HT-29 (cell line): ENCODE measurements around the gene PISD. TPM values are rescaled to one million over a fixed set of nuclear protein-coding genes. Genes with fewer than 3 reads are reported as not detected.
"Not testable (repeated sequence)": the region's sequence is repeated elsewhere in the genome, so short reads cannot be mapped to it uniquely, and the experiment has no call there.

ENCODE experiments used
- DNase-seq: peaks from one replicate; pipeline ENCODE4 v3.0.0-alpha.2; 2015; ENCODE audit warnings: low spot score
- total RNA-seq: library from RNA; depleted of rRNA; stranded (reverse); fragments of >200 nt; shearing (Covaris generic); gene quantifications from 2 replicates; pipeline ENCODE4 v1.2.3, GENCODE V29; 2014

PISD gene
- total RNA-seq, 1 experiment from 2014 or later, result 60.8 TPM

DNA sequence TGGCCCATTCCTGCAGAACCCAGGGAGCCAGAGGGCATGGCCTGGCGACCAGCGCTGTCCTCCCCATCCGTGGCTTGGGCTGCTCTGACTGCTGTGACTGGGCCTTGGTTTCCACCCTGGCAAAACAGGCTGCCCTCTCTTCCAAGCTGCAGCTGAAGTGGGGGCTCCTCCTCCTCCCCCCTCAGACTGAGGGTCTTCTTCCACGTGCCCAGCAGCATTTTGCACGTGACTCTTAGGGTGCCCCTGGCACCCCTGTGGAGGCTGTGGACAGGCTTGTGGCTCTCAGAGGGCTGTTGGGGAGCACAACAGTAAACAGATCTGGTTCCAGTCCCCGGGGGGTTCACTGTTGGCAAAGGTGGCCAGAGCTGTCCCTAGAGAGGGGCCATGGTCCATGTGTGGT, 51.4 kb downstream of the PISD start:
- no peak for DNase-seq

DNA sequence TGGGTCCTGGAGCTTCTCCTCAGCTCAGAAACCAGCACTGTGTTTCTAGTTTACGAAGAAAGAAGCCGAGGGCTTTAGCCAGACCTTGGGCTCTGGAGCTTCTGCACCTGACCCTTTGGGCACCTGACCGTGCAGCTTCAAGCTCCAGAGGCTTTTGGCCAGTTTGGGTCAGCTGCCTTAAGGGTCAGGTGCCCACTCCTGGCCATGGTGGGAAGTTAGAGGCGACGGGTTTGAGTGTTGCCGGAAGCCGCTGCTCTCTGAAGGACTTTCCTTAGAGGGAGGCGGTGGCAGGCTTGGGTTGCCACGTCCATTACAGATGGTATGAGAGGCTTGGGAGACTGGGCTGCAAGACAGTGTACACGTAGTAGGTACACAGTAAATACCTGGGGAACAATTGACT, 52.3 kb downstream of the PISD start:
- no peak for DNase-seq

DNA sequence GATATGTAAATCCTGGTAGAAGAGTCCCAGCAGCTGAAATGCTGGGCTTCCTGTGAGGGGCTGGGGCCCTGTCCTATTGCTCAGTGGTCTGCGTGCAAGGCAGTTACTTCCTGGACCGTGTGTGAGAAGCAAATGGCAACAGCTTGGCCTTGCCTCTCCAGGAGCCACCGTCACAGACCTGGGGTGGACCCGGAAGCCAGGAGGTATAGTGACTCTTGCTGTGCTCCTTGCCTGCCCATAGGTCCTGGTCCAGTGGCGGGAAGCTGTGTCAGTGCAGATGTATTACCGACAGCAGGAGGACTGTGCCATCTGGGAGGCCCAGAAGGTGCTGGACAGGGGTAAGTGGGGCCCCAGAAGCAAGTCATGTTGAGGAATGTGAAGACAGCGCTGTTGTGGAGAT, 54.3 kb downstream of the PISD start:
- no peak for DNase-seq

DNA sequence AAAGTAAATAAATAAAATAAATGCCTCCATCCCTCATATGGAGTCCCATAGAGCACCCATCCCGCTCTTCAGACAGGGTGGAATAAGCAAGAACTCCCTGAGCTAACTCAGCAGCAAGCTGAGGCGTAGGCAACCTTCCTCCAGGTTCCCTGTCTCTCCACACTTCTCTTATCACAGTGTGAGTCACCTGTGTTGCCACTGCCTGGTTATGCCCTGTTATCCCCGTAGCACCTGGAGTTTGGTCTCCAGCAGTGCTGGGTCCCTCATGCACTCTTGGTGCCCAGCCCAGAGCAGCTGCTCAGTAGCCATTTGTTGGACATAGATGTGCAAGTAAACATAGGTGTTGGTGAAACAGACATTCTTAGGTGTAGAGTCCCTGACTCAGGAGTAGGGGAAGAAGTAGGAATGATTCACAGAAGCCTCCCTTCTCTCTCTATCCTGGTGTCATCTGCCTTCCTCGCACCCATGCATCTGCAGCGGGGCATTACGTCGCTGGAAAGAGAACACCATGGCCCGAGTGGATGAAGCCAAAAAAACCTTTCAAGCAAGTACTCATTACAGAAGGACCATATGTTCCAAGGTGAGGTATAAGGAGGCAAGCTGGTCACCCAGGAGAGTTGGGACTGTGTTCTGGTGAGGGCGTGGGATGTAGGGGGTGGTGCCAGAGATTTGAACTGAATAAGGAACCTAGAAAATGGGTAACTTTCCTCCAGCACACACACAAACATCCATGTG, 56.0 kb downstream of the PISD start:
- no peak for DNase-seq

DNA sequence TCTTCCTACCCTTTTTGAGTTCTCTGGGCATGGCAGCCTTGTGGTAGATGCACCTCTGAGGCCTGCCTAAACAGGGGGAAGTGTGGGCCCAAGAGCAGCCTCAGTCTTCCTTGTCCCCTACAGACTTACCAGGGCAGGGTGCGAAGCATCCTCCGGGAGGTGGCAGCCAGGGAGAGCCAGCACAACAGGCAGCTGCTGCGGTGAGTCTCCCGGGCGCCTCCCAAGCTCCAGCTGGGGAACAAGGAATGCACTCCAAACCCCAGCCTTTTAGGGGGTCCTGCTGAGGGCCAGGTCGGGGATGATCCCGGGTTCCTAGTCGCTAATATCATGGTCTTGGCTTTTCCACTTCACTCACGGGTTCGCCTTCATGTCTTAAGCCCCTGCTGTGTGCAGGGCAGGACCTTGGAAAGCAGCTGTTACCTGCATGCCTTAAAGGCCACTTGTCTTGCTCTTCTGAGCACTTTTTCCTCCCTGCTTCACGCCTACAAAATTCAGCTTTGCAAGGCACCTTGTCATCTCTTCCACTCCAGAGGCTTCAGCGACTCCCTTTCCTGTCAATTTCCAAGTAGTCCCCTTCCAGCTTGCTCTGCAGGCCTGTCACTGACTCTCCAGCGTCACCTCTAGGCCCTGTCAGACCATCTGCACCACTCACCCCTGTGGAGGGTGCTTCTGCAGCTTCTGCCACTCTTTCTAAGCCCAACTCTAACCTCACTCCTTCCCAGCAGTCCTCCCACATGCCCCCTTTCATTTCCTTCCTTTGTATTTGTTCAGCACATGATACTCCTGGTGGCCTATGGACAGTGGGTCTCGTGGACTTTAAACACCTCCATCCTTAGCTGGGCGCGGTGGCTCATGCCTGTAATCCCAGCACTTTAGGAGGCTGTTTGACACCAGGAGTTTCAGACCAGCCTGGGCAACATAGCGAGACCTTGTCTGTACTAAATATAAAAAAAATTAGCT, 57.0 kb downstream of the PISD start:
- DNase-seq, result no peak

DNA sequence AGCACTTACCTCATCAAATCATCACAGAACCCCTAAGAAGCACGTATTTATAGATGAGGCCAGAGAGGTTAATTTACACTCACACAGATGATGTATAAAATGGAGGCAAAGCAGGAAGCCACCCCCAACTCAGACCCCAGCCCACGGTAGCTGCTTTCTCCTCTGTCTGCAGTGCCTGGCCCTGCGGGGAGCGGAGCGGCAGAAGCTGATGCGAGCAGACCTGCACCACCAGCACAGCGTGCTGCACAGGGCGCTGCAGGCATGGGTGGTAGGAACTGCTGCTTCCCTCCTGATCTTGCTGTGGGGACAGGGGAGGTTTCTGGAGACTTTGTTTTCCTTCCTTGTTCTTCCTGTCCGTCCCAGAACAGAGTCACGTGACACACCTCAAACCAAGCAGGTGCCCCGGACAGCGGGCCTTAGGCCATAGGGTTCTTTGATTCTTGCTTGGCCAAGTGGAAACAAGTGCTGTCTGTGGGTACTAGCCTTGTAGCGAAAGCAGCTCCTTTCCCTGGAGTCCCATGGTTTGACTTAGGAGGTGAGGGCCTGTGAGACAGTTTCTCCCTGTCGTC, 57.8 kb downstream of the PISD start:
- DNase-seq, result no peak

DNA sequence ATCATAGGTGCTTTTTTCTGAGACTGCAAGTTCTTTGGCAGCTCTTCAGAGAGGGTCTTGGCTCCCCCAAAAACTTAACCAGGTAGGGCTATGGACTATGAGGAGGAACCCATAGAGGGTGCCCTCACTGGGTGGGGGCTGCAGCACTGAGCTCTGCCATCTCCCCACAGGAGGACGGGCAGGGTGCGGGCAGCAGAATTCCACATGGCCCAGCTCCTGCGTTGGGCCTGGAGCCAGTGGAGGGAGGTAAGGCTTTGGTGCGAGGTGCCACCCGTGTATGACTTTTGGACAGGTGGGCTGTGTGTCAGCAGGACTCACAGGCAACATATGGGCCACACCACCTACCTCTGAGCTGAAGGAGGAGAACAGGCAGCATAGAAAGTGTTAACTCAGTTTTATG, 58.4 kb downstream of the PISD start:
- DNase-seq, result no peak

DNA sequence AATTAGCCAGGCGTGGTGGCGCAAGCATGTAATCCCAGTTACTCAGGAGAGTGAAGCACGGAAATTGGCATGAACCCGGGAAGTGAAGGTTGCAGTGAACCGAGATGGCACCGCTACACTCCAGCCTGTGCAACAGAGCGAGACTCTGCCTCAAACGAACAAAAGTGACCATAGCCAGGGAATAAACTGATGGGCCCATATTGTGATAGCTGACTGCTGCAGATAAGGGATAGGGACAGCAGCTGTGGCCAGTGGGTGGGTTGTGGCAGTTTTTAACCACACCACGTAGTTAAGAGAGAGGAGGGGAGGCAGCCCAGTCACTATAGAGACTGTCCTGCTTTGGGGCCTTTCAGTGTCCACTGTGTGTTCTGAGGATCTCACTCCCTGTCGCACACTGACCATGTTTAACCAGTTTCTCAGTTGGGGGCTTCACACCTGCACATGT, 58.9 kb downstream of the PISD start:
- no peak for DNase-seq

DNA sequence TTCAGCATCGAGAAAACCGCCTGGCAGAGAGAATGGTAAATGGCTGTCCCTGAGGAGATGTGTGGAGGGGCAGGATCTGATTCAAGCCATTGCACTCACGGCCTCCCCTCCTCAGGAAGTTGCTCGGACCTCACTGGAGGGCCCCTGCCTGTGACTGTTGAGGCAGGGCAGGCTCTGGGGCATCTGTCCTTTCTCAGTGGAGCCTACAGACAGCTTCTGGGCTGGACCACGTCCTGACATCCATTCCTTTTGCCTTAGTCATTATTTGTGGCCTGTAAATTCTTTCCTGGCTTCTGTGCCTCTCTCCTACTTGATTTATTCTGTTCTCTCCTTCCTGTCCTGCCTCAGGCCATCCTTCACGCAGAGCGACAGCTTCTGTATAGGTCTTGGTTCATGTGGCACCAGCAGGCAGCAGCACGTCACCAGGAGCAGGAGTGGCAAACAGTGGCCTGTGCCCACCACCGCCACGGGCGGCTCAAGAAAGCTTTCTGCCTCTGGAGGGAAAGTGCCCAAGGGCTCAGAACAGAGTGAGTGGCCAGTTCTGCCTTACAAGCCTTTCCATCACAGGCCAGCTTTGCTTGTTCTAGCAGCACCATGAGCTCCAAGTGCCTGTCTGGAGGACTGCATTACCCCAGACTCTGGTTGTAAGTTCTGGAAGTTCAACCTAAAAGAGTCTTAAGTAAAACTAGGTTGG, 59.6 kb downstream of the PISD start:
- DNase-seq, result no peak

DNA sequence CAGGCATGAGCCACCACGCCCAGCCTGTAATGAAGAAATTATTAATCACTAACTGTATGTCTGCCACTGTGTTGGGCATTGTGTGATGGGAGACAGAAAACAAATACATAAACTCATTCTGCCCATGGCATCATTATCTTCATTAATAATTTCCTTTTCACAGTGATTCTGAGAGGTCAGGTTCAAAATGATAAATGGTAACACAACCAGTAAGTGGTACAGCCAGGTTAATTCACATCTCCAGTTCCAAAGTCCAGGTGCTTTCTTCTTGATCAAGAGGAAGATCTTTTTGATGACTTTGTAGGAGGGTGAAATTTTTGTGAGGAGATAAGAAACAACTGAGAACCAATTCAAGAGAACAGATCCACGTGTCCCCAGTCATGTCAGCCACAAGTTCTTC, 66.7 kb downstream of the PISD start:
- no peak for DNase-seq

DNA sequence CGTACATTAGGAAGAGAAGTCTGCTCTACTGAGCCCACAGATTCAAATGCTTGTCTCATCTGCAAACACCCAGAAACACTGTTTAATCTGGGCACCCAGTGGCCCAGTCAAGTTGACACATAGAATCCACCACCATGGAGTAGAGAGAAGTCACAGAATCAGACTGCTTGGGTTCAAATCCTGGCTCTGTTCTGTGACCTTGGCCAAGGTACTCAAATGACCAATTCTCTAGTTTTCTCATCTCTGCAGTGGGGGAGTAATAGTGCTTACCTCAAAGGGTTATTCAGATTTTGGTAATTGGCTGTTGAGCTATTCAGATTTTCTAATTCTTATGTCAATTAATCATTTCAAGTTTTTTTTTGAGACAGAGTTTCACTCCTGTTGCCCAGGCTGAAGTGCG, 71.9 kb downstream of the PISD start:
- not testable (repeated sequence) for DNase-seq

DNA sequence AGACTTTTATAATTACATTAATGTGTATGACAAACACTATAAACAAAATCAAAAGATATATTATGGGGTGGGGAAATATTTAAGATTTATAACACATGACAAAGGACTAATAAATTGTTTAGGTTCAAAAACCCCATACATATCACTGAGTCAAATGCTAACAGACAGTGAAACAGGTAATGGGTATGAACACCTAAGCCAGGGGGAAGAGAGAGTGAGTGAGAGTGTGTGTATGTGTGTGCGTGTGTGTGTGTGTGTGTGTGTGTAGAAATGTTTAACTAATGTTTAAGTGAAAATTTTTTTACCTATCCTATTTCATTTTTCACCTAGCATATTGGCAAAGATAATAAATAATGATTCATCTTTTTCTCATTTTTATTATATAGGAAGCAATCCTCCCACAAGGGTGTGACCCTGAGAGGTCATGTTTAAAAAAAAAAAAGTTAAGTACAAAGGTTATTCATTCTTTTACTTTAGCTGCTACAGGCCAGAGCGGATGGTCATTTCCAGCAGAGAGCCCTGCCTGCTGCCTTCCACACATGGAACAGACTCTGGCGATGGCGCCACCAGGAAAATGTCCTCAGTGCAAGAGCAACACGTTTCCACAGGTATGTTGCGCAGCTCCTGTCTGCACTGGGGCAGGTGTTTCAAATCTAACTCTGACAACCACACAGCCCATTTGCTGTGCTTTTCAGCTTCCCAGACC, 72.9 kb downstream of the PISD start:
- DNase-seq, result peak; percentile 4

DNA sequence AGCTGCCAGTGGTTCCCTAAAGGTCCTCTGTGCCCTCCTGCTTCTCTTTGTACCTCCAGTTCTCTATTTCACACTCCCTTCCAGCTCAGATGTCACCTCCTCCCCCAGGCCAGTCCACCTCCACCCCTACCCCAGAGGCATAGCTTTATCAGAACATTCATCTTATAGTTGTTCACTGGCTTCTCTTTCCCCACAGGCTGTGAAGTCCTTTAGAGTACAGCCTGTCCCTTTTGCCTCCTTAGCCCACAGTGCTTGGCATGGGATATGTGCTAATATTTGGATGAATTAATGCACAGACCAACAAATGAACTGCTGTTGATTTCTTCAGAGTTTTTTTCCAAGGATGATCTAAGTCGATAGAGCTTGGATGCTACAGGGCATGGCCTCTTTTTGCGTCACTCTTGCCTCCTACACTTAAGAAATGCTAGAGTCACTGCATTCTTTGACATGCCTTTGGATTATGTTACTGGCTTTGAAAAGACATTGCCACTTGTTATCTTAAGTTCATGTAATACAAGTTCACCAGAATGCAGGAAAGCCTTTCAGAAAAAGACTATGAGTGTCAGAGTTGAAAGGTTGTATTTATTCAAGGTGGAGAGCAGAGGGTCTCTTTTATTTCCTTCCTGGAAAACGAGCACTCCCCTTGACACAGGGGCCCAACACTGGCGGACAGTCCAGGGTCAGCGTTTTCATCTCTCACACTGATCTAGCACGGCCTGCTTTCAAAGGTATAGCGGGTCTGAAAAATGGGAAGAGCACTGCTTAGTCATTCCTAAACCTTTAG, 75.7 kb downstream of the PISD start:
- no peak for DNase-seq

DNA sequence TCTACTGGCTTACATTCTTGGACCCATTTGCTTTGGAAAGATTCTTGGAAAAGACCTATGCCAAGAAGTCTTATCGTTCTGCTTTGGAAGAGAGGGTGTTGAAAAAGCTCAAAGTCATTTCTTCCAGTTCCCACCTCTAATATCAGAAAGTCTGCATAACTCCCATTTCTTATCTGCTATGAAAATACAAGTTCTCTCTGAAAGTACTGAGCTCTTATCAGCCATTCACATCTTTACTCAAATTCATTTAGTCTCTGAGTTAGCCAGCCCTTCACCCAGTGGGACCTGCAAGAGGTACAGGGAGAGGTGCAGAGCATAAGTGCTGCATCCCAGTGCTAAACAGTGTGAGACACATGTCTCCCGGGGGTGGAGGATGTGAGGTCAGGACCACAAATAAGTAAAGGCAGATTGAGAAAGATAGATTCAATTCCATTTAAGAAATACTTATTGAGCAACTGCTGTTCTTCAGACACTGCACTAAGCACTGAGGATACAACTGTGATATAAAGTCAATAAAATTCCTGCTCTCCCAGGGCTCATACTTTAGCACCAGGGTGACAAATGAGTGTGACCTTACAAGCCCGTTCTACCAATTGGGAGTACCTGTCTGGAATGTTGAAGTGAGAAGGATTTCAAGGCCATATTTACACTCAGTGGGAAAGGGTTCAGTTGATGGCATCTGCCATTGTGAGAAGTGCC, 76.7 kb downstream of the PISD start:
- no peak for DNase-seq

DNA sequence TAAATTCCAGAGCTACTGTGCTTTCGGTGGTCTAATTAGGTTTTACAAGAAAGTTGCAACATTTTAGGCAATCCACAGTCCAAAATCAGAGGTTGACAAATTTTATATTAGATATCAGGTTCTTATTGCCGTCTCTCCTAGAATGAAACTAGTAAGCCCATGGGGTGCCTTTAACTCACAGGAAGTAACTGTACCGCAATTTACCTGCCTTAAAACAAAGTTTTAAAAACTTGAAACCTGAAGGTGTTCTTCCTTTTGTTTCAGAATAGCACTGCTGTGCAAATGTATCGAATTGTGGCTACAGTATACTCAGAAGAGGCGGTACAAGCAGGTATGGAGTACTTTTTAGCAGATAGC, 77.2 kb downstream of the PISD start:
- no peak for DNase-seq

DNA sequence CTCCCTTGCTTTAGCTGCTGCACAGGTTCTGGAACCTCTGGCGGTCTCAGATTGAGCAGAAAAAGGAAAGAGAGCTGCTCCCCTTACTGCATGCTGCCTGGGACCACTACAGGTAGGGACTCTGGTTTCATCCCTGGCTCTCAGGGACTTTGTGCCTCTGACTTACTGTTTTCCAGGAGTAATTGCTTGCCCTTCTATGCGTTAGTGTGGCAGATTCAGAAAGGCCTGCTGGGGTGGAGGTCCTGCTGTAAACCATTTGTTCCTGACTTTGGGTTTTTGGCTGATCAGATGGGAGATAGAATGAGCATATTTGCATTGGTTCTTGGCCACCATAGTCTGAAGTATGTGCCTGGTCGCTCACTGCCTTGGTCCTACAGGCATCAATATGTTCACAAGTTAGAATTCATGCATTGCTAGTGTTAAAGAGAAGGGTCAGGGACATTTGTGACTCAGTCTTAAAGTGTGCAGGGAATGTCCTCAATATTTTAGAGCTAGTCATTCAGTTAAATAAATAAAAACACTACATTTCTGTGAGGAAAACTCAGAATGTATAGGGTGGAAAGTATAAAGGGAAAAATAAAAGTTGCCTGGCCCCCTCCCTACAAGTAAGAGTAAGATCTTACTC, 78.0 kb downstream of the PISD start:
- DNase-seq, result no peak

DNA sequence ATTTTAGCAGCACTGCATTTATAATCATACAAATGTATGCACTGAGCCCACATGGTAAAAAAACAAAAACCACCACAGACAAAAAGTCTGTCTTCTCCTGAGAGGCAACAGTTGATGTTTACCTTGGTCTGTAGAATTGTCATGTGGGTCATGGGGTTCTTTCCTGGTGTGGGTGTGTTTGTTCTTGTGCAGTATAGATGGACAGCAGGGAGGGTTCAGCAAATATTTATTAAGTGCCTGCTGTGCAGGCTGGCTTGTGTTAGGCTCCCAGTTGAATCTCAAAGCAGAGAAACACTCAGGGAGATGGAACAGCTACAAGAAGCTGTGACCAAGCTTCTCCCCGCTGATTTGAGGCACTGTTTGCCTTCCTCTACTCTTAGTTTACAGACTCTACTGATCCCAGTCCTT, 82.2 kb downstream of the PISD start:
- peak; percentile 11 for DNase-seq

DNA sequence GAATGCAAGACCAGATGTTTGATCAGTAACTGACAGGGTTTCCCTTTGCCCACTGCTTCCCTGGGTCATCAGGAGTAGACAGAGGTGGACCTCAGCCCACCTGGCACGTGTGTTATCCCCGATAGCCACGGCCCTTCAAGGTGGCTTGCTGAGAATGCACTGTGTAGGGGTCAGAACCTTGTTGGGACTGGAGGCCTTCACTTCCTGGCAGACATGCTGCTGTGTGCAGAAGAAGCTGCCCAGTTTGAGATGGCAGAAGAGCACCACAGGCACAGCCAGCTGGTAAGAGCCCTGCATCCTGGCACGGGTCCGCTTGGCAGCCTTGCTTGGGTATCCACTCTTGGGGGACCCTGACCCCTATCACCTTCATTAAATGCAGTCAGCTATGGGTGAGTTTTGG, 83.8 kb downstream of the PISD start:
- DNase-seq, result no peak

DNA sequence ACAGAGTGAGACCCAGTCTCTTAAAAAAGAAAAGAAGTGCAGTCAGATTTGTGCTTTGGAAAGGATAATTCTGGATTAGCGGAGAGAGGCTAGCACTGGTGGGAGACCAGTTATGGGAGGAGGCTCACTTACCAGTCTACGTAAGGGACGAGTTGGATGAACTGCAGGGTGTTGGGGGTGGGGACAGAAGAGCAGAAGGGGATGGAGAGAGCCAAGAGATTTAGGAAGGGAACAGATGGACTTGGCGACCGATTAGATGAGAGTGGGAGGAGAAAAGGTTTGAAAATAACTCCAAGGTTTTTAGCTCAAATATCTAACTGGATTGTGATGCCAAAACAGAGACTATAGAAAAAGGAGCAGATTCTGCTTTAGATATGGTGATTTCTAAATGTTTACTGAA, 84.3 kb downstream of the PISD start:
- no peak for DNase-seq
